Adipocyte (in vitro differentiated cells): Measurements from ENCODE around the gene PALMD.

Source experiments
- DNase-seq: peaks from one replicate; pipeline ENCODE4 v3.0.0-alpha.2; 2015; ENCODE audit warnings: low read depth
- H3K27me3 ChIP-seq: replicated peaks from 2 replicates; pipeline ENCODE4 v1.7.0; 2013; ENCODE audit warnings: mild to moderate bottlenecking, low read length, moderate library complexity; ENCODE audit not compliant: control insufficient read depth, insufficient read depth
- H3K36me3 ChIP-seq: 2 replicates; pipeline ENCODE4 v1.7.0; 2013; ENCODE audit warnings: low read length, mild to moderate bottlenecking, moderate library complexity; ENCODE audit not compliant: control insufficient read depth, insufficient read depth, severe bottlenecking
- H3K4me1 ChIP-seq: 2 replicates; pipeline ENCODE4 v1.7.0; 2013; ENCODE audit warnings: mild to moderate bottlenecking, low read length, moderate library complexity; ENCODE audit not compliant: control insufficient read depth, insufficient read depth
- H3K4me3 ChIP-seq: 2 replicates; pipeline ENCODE4 v1.7.0; 2013; ENCODE audit warnings: mild to moderate bottlenecking, low read length, moderate library complexity
- H3K9ac ChIP-seq: 2 replicates; pipeline ENCODE4 v1.7.0; 2013; ENCODE audit warnings: mild to moderate bottlenecking, low read length, moderate library complexity
- H3K9me3 ChIP-seq: 2 replicates; pipeline ENCODE4 v1.7.0; 2013; ENCODE audit warnings: mild to moderate bottlenecking, low read length, moderate library complexity; ENCODE audit not compliant: control insufficient read depth

Gene PALMD

DNA sequence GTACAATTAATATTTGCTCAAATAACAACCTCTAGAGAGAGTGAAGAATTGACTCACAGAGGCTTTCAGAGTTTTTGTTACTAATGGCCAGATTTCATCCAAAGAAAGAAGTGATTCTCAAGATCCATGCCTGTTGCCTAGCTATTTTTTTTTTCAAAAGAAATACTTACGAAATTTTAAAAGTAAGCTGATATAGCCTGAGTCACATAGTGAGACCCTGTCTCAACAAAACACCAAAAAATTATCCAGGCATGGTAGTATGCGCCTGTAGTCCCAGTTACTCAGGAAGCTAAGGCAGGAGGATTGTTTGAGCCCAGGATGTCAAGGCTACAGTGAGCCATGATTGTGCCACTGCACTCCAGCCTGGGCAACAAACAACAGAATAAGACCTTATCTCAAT lies 14.6 kb downstream of the PALMD start:
- H3K27me3 ChIP-seq, result no peaks in the 10 kb centered on the region
- peak; percentile 47 for DNase-seq
- peaks cover 76% of the 10 kb centered on the region for H3K4me1 ChIP-seq
- H3K9me3 ChIP-seq, result no peaks in the 10 kb centered on the region
- H3K36me3 ChIP-seq, result peaks cover 24% of the 10 kb centered on the region
- H3K9ac ChIP-seq, result peak overlapping the region; percentile 75
- no peak overlapping the region for H3K4me3 ChIP-seq

DNA sequence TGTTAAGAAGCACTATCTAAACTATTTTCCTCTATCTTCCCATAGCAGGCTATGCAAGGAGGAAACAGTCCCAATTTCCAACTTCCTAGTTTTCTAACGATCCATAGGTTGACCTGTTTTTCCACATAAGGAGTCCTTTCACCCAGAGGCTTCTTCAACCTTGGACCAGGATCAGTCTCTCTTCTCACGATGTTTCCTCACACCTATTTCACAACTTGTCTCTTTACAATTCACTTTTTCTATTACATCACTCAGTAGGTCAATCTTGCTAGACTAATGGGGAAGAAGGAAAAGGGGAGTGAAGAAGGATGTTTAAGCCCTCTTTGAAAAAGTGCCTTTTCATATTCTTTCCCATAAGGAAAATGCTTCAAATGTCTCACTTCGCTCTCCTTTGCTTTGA lies 15.9 kb downstream of the PALMD start:
- no peaks in the 10 kb centered on the region for H3K27me3 ChIP-seq
- peak overlapping the region; percentile 75 for H3K9ac ChIP-seq
- H3K4me1 ChIP-seq, result peaks cover 79% of the 10 kb centered on the region
- peak; percentile 77 for DNase-seq
- peaks cover 24% of the 10 kb centered on the region for H3K36me3 ChIP-seq
- peak overlapping the region; percentile 63 for H3K4me3 ChIP-seq
- no peaks in the 10 kb centered on the region for H3K9me3 ChIP-seq

DNA sequence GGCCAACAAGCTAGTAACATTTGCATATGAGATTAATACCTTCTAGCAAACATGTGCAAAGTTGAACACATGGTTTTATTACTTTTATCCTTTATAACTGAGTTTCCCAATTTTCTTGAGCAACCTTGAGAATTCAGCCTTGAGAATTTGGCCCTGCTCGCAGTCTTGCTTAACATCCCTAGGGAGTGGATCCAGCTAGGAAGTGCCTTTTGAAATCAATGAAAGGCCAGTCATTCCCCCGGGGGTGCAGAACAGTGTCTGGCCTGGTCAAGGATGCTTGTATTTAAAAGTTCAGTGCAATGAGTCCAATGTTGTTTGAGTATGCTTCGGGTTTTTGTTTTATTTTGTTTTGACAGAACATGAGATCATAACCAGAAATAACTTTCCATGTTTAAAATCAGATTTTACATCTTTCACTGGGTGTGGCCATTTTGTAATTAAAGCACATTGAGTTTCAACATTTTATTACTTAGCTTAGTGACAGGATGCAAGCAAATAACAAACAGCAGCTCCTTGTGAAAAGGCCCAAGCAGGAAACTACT lies 16.7 kb downstream of the PALMD start:
- Histone ChIP-seq H3K9me3 (no peaks in the 10 kb centered on the region), H3K4me3 (peak overlapping the region; percentile 63), H3K4me1 (peaks cover 70% of the 10 kb centered on the region), H3K9ac (peak overlapping the region; percentile 75), H3K27me3 (no peaks in the 10 kb centered on the region), H3K36me3 (peaks cover 32% of the 10 kb centered on the region)
- peak; percentile 99 for DNase-seq

DNA sequence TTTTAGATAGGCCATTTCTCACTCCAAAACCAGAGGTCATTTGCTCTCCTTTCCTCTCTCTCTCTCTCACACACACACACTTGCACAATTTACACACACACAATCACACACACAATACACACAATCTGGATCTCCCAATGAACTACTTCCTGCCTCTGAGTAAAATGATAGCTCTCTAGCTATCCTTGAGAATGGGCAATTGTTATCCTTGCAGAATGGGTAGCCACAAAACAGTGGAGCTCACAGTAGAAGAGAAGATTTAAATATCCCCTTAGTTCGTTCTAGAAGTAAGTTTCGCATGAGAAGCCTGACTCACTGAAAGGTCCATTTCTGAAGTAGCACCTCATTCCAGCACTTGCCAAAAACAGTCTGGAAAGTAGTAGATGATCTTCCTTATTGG lies 17.6 kb downstream of the PALMD start:
- no peak for DNase-seq
- no peaks in the 10 kb centered on the region for H3K27me3 ChIP-seq
- H3K9me3 ChIP-seq, result no peaks in the 10 kb centered on the region
- peak overlapping the region; percentile 71 for H3K9ac ChIP-seq
- H3K4me3 ChIP-seq, result peak overlapping the region; percentile 2
- peaks cover 66% of the 10 kb centered on the region for H3K4me1 ChIP-seq
- H3K36me3 ChIP-seq, result peaks cover 41% of the 10 kb centered on the region

DNA sequence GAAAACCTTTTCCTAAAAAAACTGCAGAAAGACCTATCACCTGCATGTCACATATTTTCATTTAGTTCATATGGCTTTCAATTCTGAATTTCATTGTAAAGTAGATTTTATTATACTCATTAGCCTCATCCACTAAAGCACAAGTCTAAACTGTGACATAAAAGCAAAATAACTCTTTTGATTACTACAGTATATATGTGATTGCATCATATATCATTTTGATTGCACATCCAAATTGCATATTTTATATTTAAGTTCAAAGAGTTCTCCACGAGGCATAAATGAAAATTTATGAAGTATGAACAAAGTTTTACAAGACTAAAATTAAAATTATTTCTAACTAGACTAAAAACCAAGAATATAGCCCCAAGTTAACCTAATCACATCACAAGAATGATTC lies 19.3 kb downstream of the PALMD start:
- no peak for DNase-seq
- H3K27me3 ChIP-seq, result no peaks in the 10 kb centered on the region

DNA sequence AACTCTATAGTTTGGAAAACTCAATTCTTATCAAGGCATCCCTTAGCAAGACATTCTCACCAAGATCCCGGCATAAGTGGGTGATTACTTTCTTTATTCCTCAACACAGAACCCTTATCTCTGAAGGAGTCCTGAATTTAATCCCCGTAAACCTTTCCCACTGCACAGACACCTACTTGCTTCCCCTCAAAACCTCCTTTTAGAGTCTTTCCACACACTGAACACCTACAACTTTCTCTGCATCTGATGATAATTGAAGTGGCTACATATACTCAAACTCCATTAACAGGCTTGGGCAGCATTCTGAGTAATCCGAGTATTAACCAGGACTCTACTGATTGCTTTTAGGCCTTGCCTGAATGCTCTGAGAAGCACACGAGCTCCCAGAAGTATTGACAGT lies 23.5 kb downstream of the PALMD start:
- H3K36me3 ChIP-seq, result peaks cover 66% of the 10 kb centered on the region
- no peaks in the 10 kb centered on the region for H3K9me3 ChIP-seq
- no peak for DNase-seq
- H3K4me3 ChIP-seq, result no peak overlapping the region
- no peak overlapping the region for H3K9ac ChIP-seq
- peaks cover 62% of the 10 kb centered on the region for H3K4me1 ChIP-seq
- H3K27me3 ChIP-seq, result no peaks in the 10 kb centered on the region

More for the DNA sequence above, 19.3 kb downstream of the PALMD start:
- H3K36me3 ChIP-seq, result peaks cover 58% of the 10 kb centered on the region
- H3K9ac ChIP-seq, result no peak overlapping the region
- peaks cover 60% of the 10 kb centered on the region for H3K4me1 ChIP-seq
- H3K4me3 ChIP-seq, result no peak overlapping the region
- no peaks in the 10 kb centered on the region for H3K9me3 ChIP-seq

DNA sequence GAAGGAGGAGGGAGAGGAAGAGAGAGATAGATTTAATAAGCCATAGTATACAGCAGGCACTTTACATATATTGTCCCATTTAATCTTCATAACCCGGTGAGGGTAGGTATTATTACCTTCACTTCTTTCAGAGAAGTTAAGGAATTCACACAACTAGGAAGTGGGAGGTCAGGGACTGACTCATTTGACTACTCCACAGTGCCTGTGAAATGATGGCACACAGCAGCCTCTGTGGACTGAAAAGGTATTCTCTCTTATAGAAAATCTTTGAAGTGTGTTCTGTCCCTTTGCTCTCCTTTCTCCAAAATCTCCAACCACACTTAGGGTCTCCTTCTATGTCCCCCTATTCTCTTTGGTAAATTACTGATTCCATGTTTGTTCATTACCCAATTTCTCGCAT lies 23.9 kb downstream of the PALMD start:
- Histone ChIP-seq H3K4me1 (peaks cover 62% of the 10 kb centered on the region), H3K4me3 (no peak overlapping the region), H3K9ac (no peak overlapping the region), H3K36me3 (peaks cover 68% of the 10 kb centered on the region), H3K9me3 (no peaks in the 10 kb centered on the region), H3K27me3 (no peaks in the 10 kb centered on the region)
- no peak for DNase-seq

DNA sequence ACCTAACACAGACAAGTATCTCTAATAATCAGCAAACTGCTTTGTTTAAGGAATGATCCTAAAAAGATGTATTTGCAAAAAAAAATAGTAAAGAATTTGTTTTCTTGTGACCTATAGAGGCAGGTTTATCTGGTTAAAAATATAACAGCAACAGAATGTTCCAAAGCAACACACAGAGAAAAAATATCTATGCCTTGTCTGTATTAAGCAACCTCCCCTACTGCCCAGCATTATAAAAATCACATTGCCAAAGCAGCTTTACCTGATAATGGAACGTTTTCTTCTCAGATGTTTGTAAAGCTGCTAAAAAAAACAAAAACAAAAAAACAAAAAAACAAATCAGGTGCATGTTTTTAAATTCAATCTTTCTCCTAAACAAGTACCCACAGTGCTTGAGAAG lies 24.7 kb downstream of the PALMD start:
- no peaks in the 10 kb centered on the region for H3K9me3 ChIP-seq
- H3K36me3 ChIP-seq, result peaks cover 63% of the 10 kb centered on the region
- DNase-seq, result no peak
- H3K4me3 ChIP-seq, result no peak overlapping the region
- peak overlapping the region; percentile 44 for H3K9ac ChIP-seq
- no peaks in the 10 kb centered on the region for H3K27me3 ChIP-seq
- H3K4me1 ChIP-seq, result peaks cover 62% of the 10 kb centered on the region

DNA sequence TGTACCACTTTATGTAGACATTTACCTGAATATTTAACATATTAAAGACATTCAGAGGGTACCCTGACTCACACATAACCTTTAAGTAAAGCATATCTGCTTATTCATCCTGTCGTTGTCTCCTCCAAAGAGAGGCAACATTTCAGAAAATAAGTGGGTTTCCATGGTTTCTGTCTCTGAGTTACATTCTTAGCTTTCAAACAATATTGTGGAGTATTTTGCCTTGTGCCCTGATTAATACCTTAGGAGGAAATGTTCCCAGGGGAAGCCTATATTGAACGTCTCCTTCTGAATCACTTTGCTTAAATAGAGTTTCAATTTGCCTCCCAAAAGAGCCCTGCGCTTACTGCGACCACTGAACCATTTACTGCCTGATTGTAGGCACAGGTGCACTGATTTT lies 26.1 kb downstream of the PALMD start:
- no peak for DNase-seq
- Histone ChIP-seq H3K9me3 (no peaks in the 10 kb centered on the region), H3K27me3 (no peaks in the 10 kb centered on the region), H3K4me1 (peaks cover 71% of the 10 kb centered on the region), H3K9ac (peak overlapping the region; percentile 48), H3K36me3 (peaks cover 58% of the 10 kb centered on the region), H3K4me3 (no peak overlapping the region)

DNA sequence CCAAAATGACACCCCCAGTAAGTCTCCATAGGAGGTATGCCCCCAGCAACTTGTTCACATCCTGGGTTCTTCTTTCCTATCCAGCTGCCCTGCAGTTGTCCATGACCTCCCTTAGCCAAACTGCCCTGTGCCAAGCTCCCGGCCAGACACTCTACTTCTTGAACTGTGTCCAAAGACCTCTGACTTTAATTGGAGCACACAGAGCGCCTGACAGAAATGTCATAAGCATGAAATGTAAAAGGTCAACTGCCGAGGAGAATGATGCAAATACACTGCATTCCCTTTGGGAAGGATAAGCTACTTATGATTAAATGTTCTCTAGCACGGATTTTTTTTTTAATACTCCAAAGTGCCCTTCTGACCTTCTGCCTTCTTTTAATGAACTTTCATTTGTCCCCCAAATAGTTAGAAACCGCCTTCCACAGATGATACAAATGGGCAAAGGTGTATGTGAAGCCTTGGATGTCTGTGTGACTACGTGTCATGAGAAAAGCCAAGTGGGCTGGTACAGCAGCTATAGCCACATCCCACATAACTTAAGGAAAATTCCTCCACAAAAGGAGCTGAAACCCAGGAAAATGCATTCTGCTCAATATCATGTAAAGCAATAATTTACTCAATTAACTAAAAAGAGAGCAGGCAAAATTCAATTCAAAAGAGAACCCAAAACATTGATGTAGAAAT lies 26.8 kb downstream of the PALMD start:
- H3K4me3 ChIP-seq, result no peak overlapping the region
- H3K4me1 ChIP-seq, result peaks cover 71% of the 10 kb centered on the region
- peak overlapping the region; percentile 72 for H3K9ac ChIP-seq
- no peaks in the 10 kb centered on the region for H3K27me3 ChIP-seq
- H3K9me3 ChIP-seq, result no peaks in the 10 kb centered on the region
- H3K36me3 ChIP-seq, result peaks cover 57% of the 10 kb centered on the region
- no peak for DNase-seq

DNA sequence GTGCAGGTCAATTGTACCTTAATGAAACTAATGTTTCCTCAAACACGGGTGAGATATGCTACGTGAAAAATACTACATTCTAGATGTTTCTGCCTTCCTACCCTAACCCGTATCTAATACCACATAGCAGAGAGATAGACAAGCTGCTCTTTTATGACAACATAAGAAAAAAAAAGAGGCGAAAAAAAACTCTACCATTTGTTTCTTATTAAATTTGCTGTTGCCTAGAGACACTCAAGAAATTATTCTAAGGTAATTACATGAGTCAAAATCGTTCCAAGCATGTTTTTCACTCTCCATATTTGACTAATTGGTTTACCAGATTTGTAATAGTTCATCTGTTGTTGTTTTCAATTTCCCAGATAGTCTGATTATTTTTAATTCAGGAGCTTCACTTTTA lies 27.4 kb downstream of the PALMD start:
- Histone ChIP-seq H3K4me3 (no peak overlapping the region), H3K27me3 (no peaks in the 10 kb centered on the region), H3K9me3 (no peaks in the 10 kb centered on the region), H3K9ac (peak overlapping the region; percentile 72), H3K4me1 (peaks cover 71% of the 10 kb centered on the region), H3K36me3 (peaks cover 57% of the 10 kb centered on the region)
- DNase-seq, result peak; percentile 39
